HepG2 (cell line): ENCODE measurements around the gene DUSP12. TPM values are rescaled to one million over a fixed set of nuclear protein-coding genes. Genes with fewer than 3 reads are reported as not detected.

Source experiments
- HOXA3 ChIP-seq: sonication (generic); formaldehyde crosslinking; IDR thresholded peaks from 2 replicates; pipeline ENCODE4 v1.5.0; 2020; ENCODE audit warnings: missing genetic modification reagents
- MXD1 ChIP-seq: sonication (generic); formaldehyde crosslinking; IDR thresholded peaks from 2 replicates; pipeline ENCODE4 v1.4.0; 2020; ENCODE audit warnings: mild to moderate bottlenecking, missing genetic modification reagents
- RFX1 ChIP-seq: fragments of 450-650 bp; IDR thresholded peaks from 2 replicates; pipeline ENCODE4 v1.6.1; 2017
- U2AF2 ChIP-seq: fragments of 200-400 bp; formaldehyde crosslinking; IDR thresholded peaks from 2 replicates; pipeline ENCODE4 v1.6.1; 2017; ENCODE audit warnings: low read depth, mild to moderate bottlenecking, low read length
- ZBTB4 ChIP-seq: sonication (generic); formaldehyde crosslinking; IDR thresholded peaks from 2 replicates; pipeline ENCODE4 v1.4.0; 2020; ENCODE audit warnings: missing genetic modification reagents, mild to moderate bottlenecking, borderline replicate concordance
- ZNF547 ChIP-seq: sonication (generic); formaldehyde crosslinking; IDR thresholded peaks from 2 replicates; pipeline ENCODE4 v1.5.1; 2020; ENCODE audit warnings: mild to moderate bottlenecking, missing genetic modification reagents
- polyA plus RNA-seq, 8 experiments: library from polyadenylated mRNA; depleted of rRNA in 3 of 8; stranded (reverse) in 7 of 8; unstranded in 1 of 8; fragments of >200 nt; fragmentation: Illumina TruSeq in 4 of 8; extraction: Trizol in 4 of 8; gene quantifications; 2 replicates each; pipeline versions ENCODE4 v1.2.1 to v1.2.3, GENCODE V29; 2011 to 2016; ENCODE audit warnings: low read depth in 4 of 8, missing spikeins in 1 of 8, mixed read lengths in 1 of 8; ENCODE audit not compliant: insufficient read depth in 1 of 8
- total RNA-seq, 5 experiments: library from RNA; depleted of rRNA; stranded (reverse); fragments of >200 nt; fragmentation: Illumina TruSeq; extraction: Trizol; gene quantifications; 2 replicates each; pipeline ENCODE4 v1.2.3, GENCODE V29; 2016; ENCODE audit warnings: low read depth in 1 of 5
- TF ChIP-seq, protein P1 (sequence below): sonication (generic); formaldehyde crosslinking; IDR thresholded peaks from 2 replicates; pipeline ENCODE4 v1.4.0; 2020; ENCODE audit warnings: mild to moderate bottlenecking, missing genetic modification reagents, borderline replicate concordance
- TF ChIP-seq, protein P2 (sequence below): sonication (generic); formaldehyde crosslinking; IDR thresholded peaks from 2 replicates; pipeline ENCODE4 v1.4.0; 2020; ENCODE audit warnings: missing genetic modification reagents
- TF ChIP-seq, protein P3 (sequence below), 2 experiments: sonication (generic) in 1 of 2; formaldehyde crosslinking in 1 of 2; IDR thresholded peaks; 2 replicates each; pipeline versions ENCODE4 v1.6.1 to v1.9.0; 2014 to 2022; ENCODE audit warnings: antibody characterized with exemption in 1 of 2, borderline replicate concordance in 1 of 2, inconsistent platforms in 1 of 2, low read depth in 1 of 2, missing genetic modification reagents in 1 of 2

The DUSP12 gene
- total and polyA plus RNA-seq, 2 of the 13 experiments (the other 11 are each of a cell fraction or from before 2014, with no cell fraction given) = 36.7 to 37.1 TPM

DNA sequence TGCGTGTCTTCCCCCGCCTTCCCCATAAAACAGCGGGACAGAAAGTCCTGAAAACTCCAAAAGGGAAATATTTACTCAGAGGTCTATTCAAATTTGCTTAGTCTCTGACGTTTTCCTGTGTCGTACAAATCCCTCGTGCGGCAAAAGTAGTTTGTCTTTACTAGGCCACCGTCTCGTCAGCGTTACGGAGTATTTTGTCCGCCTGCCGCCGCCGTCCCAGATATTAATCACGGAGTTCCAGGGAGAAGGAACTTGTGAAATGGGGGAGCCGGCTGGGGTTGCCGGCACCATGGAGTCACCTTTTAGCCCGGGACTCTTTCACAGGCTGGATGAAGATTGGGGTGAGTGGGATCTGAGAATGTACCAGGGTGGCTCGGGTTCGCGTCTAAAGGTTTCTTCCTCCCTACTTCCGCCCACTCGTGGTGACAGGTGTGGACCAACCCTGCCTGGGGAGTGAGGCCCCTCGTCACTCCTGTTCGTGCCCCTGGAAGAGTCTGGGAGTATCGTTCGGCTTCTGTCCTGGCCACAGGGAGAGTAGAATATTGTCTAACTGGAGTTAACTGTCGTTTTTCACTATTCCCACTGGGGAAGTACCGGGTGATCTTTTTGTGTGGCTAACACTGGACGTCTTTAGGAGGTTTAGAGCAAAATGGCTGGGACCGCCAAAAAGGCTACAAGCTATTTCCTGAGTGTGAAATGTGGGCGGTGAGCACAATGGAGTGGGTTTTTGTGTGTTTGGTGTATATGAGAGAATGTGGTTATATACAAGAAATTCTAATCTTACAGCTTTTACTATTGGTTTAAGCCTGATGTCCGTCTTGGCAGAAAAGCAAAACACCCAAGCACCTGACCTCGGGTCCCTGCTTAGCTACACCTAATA lies 16.8 kb downstream of the DUSP12 start, which contains the start of gene ATF6 (continued):
- TF ChIP-seq, protein P1, sequence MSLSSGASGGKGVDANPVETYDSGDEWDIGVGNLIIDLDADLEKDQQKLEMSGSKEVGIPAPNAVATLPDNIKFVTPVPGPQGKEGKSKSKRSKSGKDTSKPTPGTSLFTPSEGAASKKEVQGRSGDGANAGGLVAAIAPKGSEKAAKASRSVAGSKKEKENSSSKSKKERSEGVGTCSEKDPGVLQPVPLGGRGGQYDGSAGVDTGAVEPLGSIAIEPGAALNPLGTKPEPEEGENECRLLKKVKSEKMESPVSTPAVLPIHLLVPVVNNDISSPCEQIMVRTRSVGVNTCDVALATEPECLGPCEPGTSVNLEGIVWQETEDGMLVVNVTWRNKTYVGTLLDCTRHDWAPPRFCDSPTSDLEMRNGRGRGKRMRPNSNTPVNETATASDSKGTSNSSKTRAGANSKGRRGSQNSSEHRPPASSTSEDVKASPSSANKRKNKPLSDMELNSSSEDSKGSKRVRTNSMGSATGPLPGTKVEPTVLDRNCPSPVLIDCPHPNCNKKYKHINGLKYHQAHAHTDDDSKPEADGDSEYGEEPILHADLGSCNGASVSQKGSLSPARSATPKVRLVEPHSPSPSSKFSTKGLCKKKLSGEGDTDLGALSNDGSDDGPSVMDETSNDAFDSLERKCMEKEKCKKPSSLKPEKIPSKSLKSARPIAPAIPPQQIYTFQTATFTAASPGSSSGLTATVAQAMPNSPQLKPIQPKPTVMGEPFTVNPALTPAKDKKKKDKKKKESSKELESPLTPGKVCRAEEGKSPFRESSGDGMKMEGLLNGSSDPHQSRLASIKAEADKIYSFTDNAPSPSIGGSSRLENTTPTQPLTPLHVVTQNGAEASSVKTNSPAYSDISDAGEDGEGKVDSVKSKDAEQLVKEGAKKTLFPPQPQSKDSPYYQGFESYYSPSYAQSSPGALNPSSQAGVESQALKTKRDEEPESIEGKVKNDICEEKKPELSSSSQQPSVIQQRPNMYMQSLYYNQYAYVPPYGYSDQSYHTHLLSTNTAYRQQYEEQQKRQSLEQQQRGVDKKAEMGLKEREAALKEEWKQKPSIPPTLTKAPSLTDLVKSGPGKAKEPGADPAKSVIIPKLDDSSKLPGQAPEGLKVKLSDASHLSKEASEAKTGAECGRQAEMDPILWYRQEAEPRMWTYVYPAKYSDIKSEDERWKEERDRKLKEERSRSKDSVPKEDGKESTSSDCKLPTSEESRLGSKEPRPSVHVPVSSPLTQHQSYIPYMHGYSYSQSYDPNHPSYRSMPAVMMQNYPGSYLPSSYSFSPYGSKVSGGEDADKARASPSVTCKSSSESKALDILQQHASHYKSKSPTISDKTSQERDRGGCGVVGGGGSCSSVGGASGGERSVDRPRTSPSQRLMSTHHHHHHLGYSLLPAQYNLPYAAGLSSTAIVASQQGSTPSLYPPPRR (CRISPR knock-in tag) = peak; percentile 68; the same call in 1 of the 2 replicates
- peak; percentile 51; the same call in 1 of the 2 replicates for TF ChIP-seq MXD1 (CRISPR knock-in tag)
- TF ChIP-seq HOXA3 (CRISPR knock-in tag) = peak; percentile 98
- TF ChIP-seq, protein P2, sequence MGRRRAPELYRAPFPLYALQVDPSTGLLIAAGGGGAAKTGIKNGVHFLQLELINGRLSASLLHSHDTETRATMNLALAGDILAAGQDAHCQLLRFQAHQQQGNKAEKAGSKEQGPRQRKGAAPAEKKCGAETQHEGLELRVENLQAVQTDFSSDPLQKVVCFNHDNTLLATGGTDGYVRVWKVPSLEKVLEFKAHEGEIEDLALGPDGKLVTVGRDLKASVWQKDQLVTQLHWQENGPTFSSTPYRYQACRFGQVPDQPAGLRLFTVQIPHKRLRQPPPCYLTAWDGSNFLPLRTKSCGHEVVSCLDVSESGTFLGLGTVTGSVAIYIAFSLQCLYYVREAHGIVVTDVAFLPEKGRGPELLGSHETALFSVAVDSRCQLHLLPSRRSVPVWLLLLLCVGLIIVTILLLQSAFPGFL = no peak
- peak; percentile 59; the same call in 1 of the 2 replicates for TF ChIP-seq ZNF547 (CRISPR knock-in tag)
- TF ChIP-seq, protein P3, sequence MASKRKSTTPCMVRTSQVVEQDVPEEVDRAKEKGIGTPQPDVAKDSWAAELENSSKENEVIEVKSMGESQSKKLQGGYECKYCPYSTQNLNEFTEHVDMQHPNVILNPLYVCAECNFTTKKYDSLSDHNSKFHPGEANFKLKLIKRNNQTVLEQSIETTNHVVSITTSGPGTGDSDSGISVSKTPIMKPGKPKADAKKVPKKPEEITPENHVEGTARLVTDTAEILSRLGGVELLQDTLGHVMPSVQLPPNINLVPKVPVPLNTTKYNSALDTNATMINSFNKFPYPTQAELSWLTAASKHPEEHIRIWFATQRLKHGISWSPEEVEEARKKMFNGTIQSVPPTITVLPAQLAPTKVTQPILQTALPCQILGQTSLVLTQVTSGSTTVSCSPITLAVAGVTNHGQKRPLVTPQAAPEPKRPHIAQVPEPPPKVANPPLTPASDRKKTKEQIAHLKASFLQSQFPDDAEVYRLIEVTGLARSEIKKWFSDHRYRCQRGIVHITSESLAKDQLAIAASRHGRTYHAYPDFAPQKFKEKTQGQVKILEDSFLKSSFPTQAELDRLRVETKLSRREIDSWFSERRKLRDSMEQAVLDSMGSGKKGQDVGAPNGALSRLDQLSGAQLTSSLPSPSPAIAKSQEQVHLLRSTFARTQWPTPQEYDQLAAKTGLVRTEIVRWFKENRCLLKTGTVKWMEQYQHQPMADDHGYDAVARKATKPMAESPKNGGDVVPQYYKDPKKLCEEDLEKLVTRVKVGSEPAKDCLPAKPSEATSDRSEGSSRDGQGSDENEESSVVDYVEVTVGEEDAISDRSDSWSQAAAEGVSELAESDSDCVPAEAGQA (IDR thresholded peaks at IDR 0.05; ENCODE audit: low read depth) = peak; percentile 95
- TF ChIP-seq, protein P3 (CRISPR knock-in tag; IDR thresholded peaks at IDR 0.05; ENCODE audit: borderline replicate concordance) = no peak
- TF ChIP-seq ZBTB4 = peak; percentile 54; the same call in 1 of the 2 replicates
- TF ChIP-seq RFX1 = no peak
- no peak for TF ChIP-seq U2AF2
